Smooth muscle cell (in vitro differentiated cells): ENCODE results near the gene FOXO1. TPM values are rescaled to one million over a fixed set of nuclear protein-coding genes. Genes with fewer than 3 reads are reported as not detected.

Source experiments
- DNase-seq: peaks from one replicate; lab custom pipeline; 2025; ENCODE audit not compliant: unreplicated experiment; lab: John Stamatoyannopoulos, UW
- H2AFZ ChIP-seq: fragments of 200-600 bp; sonication (generic); 2 replicates; pipeline ENCODE4 v1.6.0; 2016; ENCODE audit warnings: antibody characterized with exemption, low read depth, mild to moderate bottlenecking
- H3F3A ChIP-seq: fragments of 200-600 bp; sonication (generic); 2 replicates; pipeline ENCODE4 v1.6.0; 2017; ENCODE audit warnings: antibody characterized with exemption, low read depth
- H3K27ac ChIP-seq: fragments of 200-600 bp; sonication (generic); 2 replicates; pipeline ENCODE4 v1.5.1; 2016; ENCODE audit warnings: low read depth, mild to moderate bottlenecking
- H3K27me3 ChIP-seq: fragments of 200-600 bp; sonication (generic); 2 replicates; pipeline ENCODE4 v1.6.1; 2016; ENCODE audit warnings: low read depth, mild to moderate bottlenecking
- H3K36me3 ChIP-seq: fragments of 200-600 bp; sonication (generic); 2 replicates; pipeline ENCODE4 v1.5.1; 2016; ENCODE audit warnings: low read depth
- H3K4me1 ChIP-seq: fragments of 200-600 bp; sonication (generic); 2 replicates; pipeline ENCODE4 v1.5.1; 2016; ENCODE audit warnings: low read depth
- H3K4me2 ChIP-seq: fragments of 200-600 bp; sonication (generic); 2 replicates; pipeline ENCODE4 v1.6.0; 2016; ENCODE audit warnings: mild to moderate bottlenecking
- H3K4me3 ChIP-seq: fragments of 200-600 bp; sonication (generic); 2 replicates; pipeline ENCODE4 v1.5.1; 2016; ENCODE audit warnings: mild to moderate bottlenecking
- H3K79me2 ChIP-seq: fragments of 200-600 bp; sonication (generic); 2 replicates; pipeline ENCODE4 v1.6.0; 2016; ENCODE audit warnings: low read depth, mild to moderate bottlenecking
- H3K9ac ChIP-seq: fragments of 200-600 bp; sonication (generic); 2 replicates; pipeline ENCODE4 v1.6.0; 2016; ENCODE audit warnings: low read depth
- H3K9me3 ChIP-seq: fragments of 200-600 bp; sonication (generic); replicated peaks from 2 replicates; pipeline ENCODE4 v1.5.1; 2016; ENCODE audit warnings: low read depth
- H4K20me1 ChIP-seq: fragments of 200-600 bp; sonication (generic); 2 replicates; pipeline ENCODE4 v1.6.0; 2016; ENCODE audit warnings: low read depth
- CTCF ChIP-seq: fragments of 200-600 bp; sonication (generic); IDR thresholded peaks from 2 replicates; pipeline ENCODE4 v1.5.1; 2017; ENCODE audit warnings: borderline replicate concordance, mild to moderate bottlenecking, antibody characterized with exemption; ENCODE audit not compliant: insufficient read depth, poor library complexity, severe bottlenecking
- WGBS: methylation state at CpG from one replicate; pipeline ENCODE4 v1.1.7; 2016; ENCODE audit warnings: low lambda C conversion rate; 5-methylcytosine and 5-hydroxymethylcytosine counted together
- polyA plus RNA-seq: library from polyadenylated mRNA; unstranded; fragments of >200 nt; fragmentation: Nextera tagmentation; extraction: Ambion mirVana; gene quantifications from 2 replicates; pipeline ENCODE4 v1.2.1, GENCODE V29; 2016
- total RNA-seq: library from RNA; depleted of rRNA; stranded (reverse); fragments of >200 nt; gene quantifications from 2 replicates; pipeline ENCODE4 v1.2.3, GENCODE V29; 2014

The FOXO1 gene
- total and polyA plus RNA-seq, 2 experiments from 2014 or later, result 17.0 to 19.9 TPM

GRCh38 chr13:40514802-40515201, 151.6 kb downstream of the FOXO1 start:
- H4K20me1 ChIP-seq, result no peaks in the 10 kb centered on the region
- H3K27me3 ChIP-seq, result no peaks in the 10 kb centered on the region
- no peaks in the 10 kb centered on the region for H3K9me3 ChIP-seq
- H3K4me3 ChIP-seq, result no peak overlapping the region
- 93% methylated on average over 2 of the region's 2 CpGs for WGBS
- no peaks in the 10 kb centered on the region for H3K79me2 ChIP-seq
- no peak for TF ChIP-seq CTCF
- no peak overlapping the region for H3K27ac ChIP-seq
- no peaks in the 10 kb centered on the region for H3K36me3 ChIP-seq
- no peaks in the 10 kb centered on the region for H3K4me1 ChIP-seq
- H2AFZ ChIP-seq, result no peak overlapping the region
- no peaks in the 10 kb centered on the region for H3F3A ChIP-seq
- H3K4me2 ChIP-seq, result no peak overlapping the region
- no peak overlapping the region for H3K9ac ChIP-seq
- DNase-seq, result no peak

GRCh38 chr13:40509876-40510275, 156.6 kb downstream of the FOXO1 start:
- H3K4me2 ChIP-seq, result no peak overlapping the region
- H3K4me3 ChIP-seq, result no peak overlapping the region
- TF ChIP-seq CTCF, result no peak
- H3K4me1 ChIP-seq, result no peaks in the 10 kb centered on the region
- no peaks in the 10 kb centered on the region for H3K9me3 ChIP-seq
- H4K20me1 ChIP-seq, result no peaks in the 10 kb centered on the region
- no peaks in the 10 kb centered on the region for H3K79me2 ChIP-seq
- no peaks in the 10 kb centered on the region for H3K27me3 ChIP-seq
- no peak overlapping the region for H3K9ac ChIP-seq
- H3K36me3 ChIP-seq, result no peaks in the 10 kb centered on the region
- WGBS, result 100% methylated on average over 2 of the region's 2 CpGs
- no peak overlapping the region for H2AFZ ChIP-seq
- no peak for DNase-seq
- H3K27ac ChIP-seq, result no peak overlapping the region
- no peaks in the 10 kb centered on the region for H3F3A ChIP-seq

GRCh38 chr13:40508767-40509342, 157.6 kb downstream of the FOXO1 start:
- no peaks in the 10 kb centered on the region for H3F3A ChIP-seq
- H3K4me3 ChIP-seq, result no peak overlapping the region
- no peak for DNase-seq
- no peak for TF ChIP-seq CTCF
- H4K20me1 ChIP-seq, result no peaks in the 10 kb centered on the region
- H3K9ac ChIP-seq, result no peak overlapping the region
- no peaks in the 10 kb centered on the region for H3K36me3 ChIP-seq
- WGBS, result 57% methylated on average over 3 of the region's 3 CpGs
- no peaks in the 10 kb centered on the region for H3K27me3 ChIP-seq
- H3K4me2 ChIP-seq, result no peak overlapping the region
- no peaks in the 10 kb centered on the region for H3K79me2 ChIP-seq
- no peak overlapping the region for H2AFZ ChIP-seq
- H3K9me3 ChIP-seq, result no peaks in the 10 kb centered on the region
- no peaks in the 10 kb centered on the region for H3K4me1 ChIP-seq
- peak overlapping the region; percentile 49 for H3K27ac ChIP-seq

GRCh38 chr13:40508127-40508526, 158.3 kb downstream of the FOXO1 start:
- H3K9ac ChIP-seq, result no peak overlapping the region

More at GRCh38 chr13:40508127-40508526, 158.3 kb downstream of the FOXO1 start:
- Histone ChIP-seq H3K36me3 (no peaks in the 10 kb centered on the region), H3K4me2 (no peak overlapping the region), H4K20me1 (no peaks in the 10 kb centered on the region), H2AFZ (no peak overlapping the region), H3K27ac (peak overlapping the region; percentile 49), H3F3A (no peaks in the 10 kb centered on the region), H3K9me3 (no peaks in the 10 kb centered on the region), H3K4me1 (no peaks in the 10 kb centered on the region), H3K27me3 (no peaks in the 10 kb centered on the region), H3K4me3 (no peak overlapping the region), H3K79me2 (no peaks in the 10 kb centered on the region)
- DNase-seq, result no peak
- WGBS, result 90% methylated on average over 3 of the region's 3 CpGs
- TF ChIP-seq CTCF, result no peak
